Vagina (tissue), 2 donors: ENCODE results near the gene CELF6. TPM values are rescaled to one million over a fixed set of nuclear protein-coding genes. Genes with fewer than 3 reads are reported as not detected.

Source experiments
- DNase-seq, 2 donors: peaks; one replicate each; pipeline ENCODE4 v3.0.0-alpha.2; 2017; ENCODE audit errors: extremely low spot score in 2 of 2
- H3K27ac ChIP-seq: fragments of 200-600 bp; sonication (generic); one replicate; pipeline ENCODE4 v1.5.1; 2019
- H3K27me3 ChIP-seq: fragments of 200-600 bp; sonication (generic); one replicate; pipeline ENCODE4 v1.5.1; 2019
- H3K36me3 ChIP-seq, 2 donors: fragments of 200-600 bp; sonication (generic); one replicate each; pipeline ENCODE4 v1.5.1; 2017 to 2019
- H3K4me1 ChIP-seq: fragments of 200-600 bp; sonication (generic); one replicate; pipeline ENCODE4 v1.5.1; 2019
- H3K4me3 ChIP-seq, 2 donors: fragments of 200-600 bp; sonication (generic); 1 replicate in 1 of 2; 2 replicates in 1 of 2; pipeline ENCODE4 v1.5.1; 2016 to 2019
- H3K9me3 ChIP-seq: fragments of 200-600 bp; sonication (generic); one replicate; pipeline ENCODE4 v1.5.1; 2019
- CTCF ChIP-seq, 3 experiments: fragments of 450-650 bp in 2 of 3; fragments of 200-600 bp in 1 of 3; sonication (generic) in 1 of 3; IDR thresholded peaks; one replicate each; pipeline ENCODE4 v1.5.1; 2017 to 2019; ENCODE audit warnings: antibody characterized with exemption in 3 of 3, mild to moderate bottlenecking in 2 of 3, moderate library complexity in 2 of 3
- POLR2A ChIP-seq, 2 donors: fragments of 450-650 bp; IDR thresholded peaks; one replicate each; pipeline ENCODE4 v1.6.1; 2017; ENCODE audit warnings: antibody characterized with exemption in 2 of 2, mild to moderate bottlenecking in 2 of 2, moderate library complexity in 2 of 2
- POLR2AphosphoS5 ChIP-seq, 2 donors: sonication (generic); formaldehyde crosslinking; IDR thresholded peaks; one replicate each; pipeline ENCODE4 v1.9.0; 2017; ENCODE audit warnings: antibody characterized with exemption in 2 of 2, mild to moderate bottlenecking in 2 of 2, low read depth in 1 of 2; ENCODE audit not compliant: insufficient read depth in 1 of 2
- intact Hi-C: fragments of 100-400 bp; cut with DNase I; formaldehyde crosslinking; loops from one replicate; pipeline ENCODE4 v1.15.1; 2023
- total RNA-seq: library from RNA; depleted of rRNA; stranded (reverse); fragments of >200 nt; gene quantifications from one replicate; pipeline ENCODE4 v1.2.3, GENCODE V29; 2016

Gene CELF6
- total RNA-seq, 1 donor from 2014 or later, result 7.1 TPM

- intact Hi-C loops, result no loop called here
- H3K36me3 ChIP-seq, result peaks cover 0 to 30% of the 10 kb centered on the region in 2 donors
- no peak overlapping the region for H3K4me3 ChIP-seq
Measured at GRCh38 chr15:72358650-72359171, 38.8 kb upstream of the CELF6 start.

GRCh38 chr15:72358121-72358520 is 38.2 kb upstream of the CELF6 start:
- TF ChIP-seq POLR2AphosphoS5 (IDR thresholded peaks at IDR 0.05; ENCODE audit: insufficient read depth in 1 of 2, low read depth in 1 of 2) (no peak), POLR2A (IDR thresholded peaks at IDR 0.05) (no peak), CTCF (IDR thresholded peaks at IDR 0.05) (no peak)
- Histone ChIP-seq H3K9me3 (no peaks in the 10 kb centered on the region), H3K36me3 (peaks cover 0 to 35% of the 10 kb centered on the region in 2 donors), H3K27me3 (no peaks in the 10 kb centered on the region), H3K4me1 (peaks cover 40% of the 10 kb centered on the region), H3K4me3 (no peak overlapping the region), H3K27ac (no peak overlapping the region)
- DNase-seq, result no peak
- intact Hi-C loops, result no loop called here

More at GRCh38 chr15:72358650-72359171, 38.8 kb upstream of the CELF6 start:
- Histone ChIP-seq H3K4me1 (peaks cover 40% of the 10 kb centered on the region), H3K27me3 (no peaks in the 10 kb centered on the region), H3K9me3 (no peaks in the 10 kb centered on the region), H3K27ac (peak overlapping the region; percentile 5)
- no peak for DNase-seq
- TF ChIP-seq POLR2AphosphoS5 (IDR thresholded peaks at IDR 0.05; ENCODE audit: insufficient read depth in 1 of 2, low read depth in 1 of 2) (peak in 1 of 2 donors; percentile 82), CTCF (IDR thresholded peaks at IDR 0.05) (no peak), POLR2A (IDR thresholded peaks at IDR 0.05) (no peak)

- Histone ChIP-seq H3K4me1 (peaks cover 25% of the 10 kb centered on the region), H3K4me3 (no peak overlapping the region), H3K27me3 (no peaks in the 10 kb centered on the region), H3K9me3 (no peaks in the 10 kb centered on the region), H3K27ac (no peak overlapping the region), H3K36me3 (peaks cover 0 to 69% of the 10 kb centered on the region in 2 donors)
- intact Hi-C loops, result no loop called here
- no peak for DNase-seq
- TF ChIP-seq POLR2AphosphoS5 (IDR thresholded peaks at IDR 0.05; ENCODE audit: insufficient read depth in 1 of 2, low read depth in 1 of 2) (no peak), CTCF (IDR thresholded peaks at IDR 0.05) (no peak), POLR2A (IDR thresholded peaks at IDR 0.05) (no peak)
Measured at GRCh38 chr15:72354496-72354895, 34.5 kb upstream of the CELF6 start.

GRCh38 chr15:72353266-72353665 is 33.3 kb upstream of the CELF6 start:
- H3K4me1 ChIP-seq, result peaks cover 13% of the 10 kb centered on the region
- H3K9me3 ChIP-seq, result no peaks in the 10 kb centered on the region
- H3K27ac ChIP-seq, result no peak overlapping the region
- no peaks in the 10 kb centered on the region for H3K27me3 ChIP-seq
- intact Hi-C loops, result no loop called here
- H3K4me3 ChIP-seq, result no peak overlapping the region
- no peak for DNase-seq
- H3K36me3 ChIP-seq, result peaks cover 0 to 81% of the 10 kb centered on the region in 2 donors
- TF ChIP-seq POLR2AphosphoS5 (IDR thresholded peaks at IDR 0.05; ENCODE audit: insufficient read depth in 1 of 2, low read depth in 1 of 2) (no peak), CTCF (IDR thresholded peaks at IDR 0.05) (no peak)

- peak in 1 of 2 donors; percentile 34 for DNase-seq
- no peaks in the 10 kb centered on the region for H3K4me1 ChIP-seq
- no peak overlapping the region for H3K27ac ChIP-seq
- intact Hi-C loops, result no loop called here
- H3K4me3 ChIP-seq, result no peak overlapping the region
- no peaks in the 10 kb centered on the region for H3K27me3 ChIP-seq
- TF ChIP-seq POLR2AphosphoS5 (IDR thresholded peaks at IDR 0.05; ENCODE audit: insufficient read depth in 1 of 2, low read depth in 1 of 2) (no peak), POLR2A (IDR thresholded peaks at IDR 0.05) (no peak), CTCF (IDR thresholded peaks at IDR 0.05) (no peak)
- H3K36me3 ChIP-seq, result peaks cover 0 to 73% of the 10 kb centered on the region in 2 donors
- H3K9me3 ChIP-seq, result no peaks in the 10 kb centered on the region
Measured at GRCh38 chr15:72345806-72346205, 25.8 kb upstream of the CELF6 start.
